Measurements from ENCODE around the gene AEBP1.

Gene AEBP1

GRCh38 chr7:44116087-44116788 is 12.1 kb downstream of the AEBP1 start:
- peaks cover 78% of the 10 kb centered on the region for H3K36me3 ChIP-seq (ENCODE audit: insufficient read depth, low read length)
- H3K27me3 ChIP-seq (ENCODE audit: insufficient read depth, low read length): no peaks in the 10 kb centered on the region
- 0 out of 2 replicates have a peak, but pooled peaks cover 6% of the 10 kb centered on the region for H3K4me1 ChIP-seq (ENCODE audit: insufficient read depth, low read length)
- no peak overlapping the region for H3K4me3 ChIP-seq (ENCODE audit: low read length)
- no peaks in the 10 kb centered on the region for H3K9me3 ChIP-seq (ENCODE audit: insufficient read depth, low read depth, low read length)
- 92% methylated on average over 17 of the region's 17 CpGs for WGBS
- no peak overlapping the region for H3K9ac ChIP-seq (ENCODE audit: low read depth, low read length)
- no peak overlapping the region for H3K27ac ChIP-seq (ENCODE audit: low read depth, low read length)

- Histone ChIP-seq H3K27ac (ENCODE audit: low read depth, low read length) (no peak overlapping the region), H3K36me3 (ENCODE audit: insufficient read depth, low read length) (peaks cover 84% of the 10 kb centered on the region)
- 95% methylated on average over 25 of the region's 25 CpGs for WGBS
Measured at GRCh38 chr7:44116789-44117666, 12.9 kb downstream of the AEBP1 start.

GRCh38 chr7:44117801-44118429 is 13.8 kb downstream of the AEBP1 start:
- Histone ChIP-seq H3K9ac (ENCODE audit: low read depth, low read length) (no peak overlapping the region), H3K27me3 (ENCODE audit: insufficient read depth, low read length) (no peaks in the 10 kb centered on the region), H3K36me3 (ENCODE audit: insufficient read depth, low read length) (peaks cover 83% of the 10 kb centered on the region), H3K27ac (ENCODE audit: low read depth, low read length) (no peak overlapping the region), H3K4me1 (ENCODE audit: insufficient read depth, low read length) (peaks cover 7% of the 10 kb centered on the region; the same call in 1 of the 2 replicates), H3K4me3 (ENCODE audit: low read length) (no peak overlapping the region), H3K9me3 (ENCODE audit: insufficient read depth, low read depth, low read length) (no peaks in the 10 kb centered on the region)
- WGBS: 95% methylated on average over 12 of the region's 13 CpGs

More at GRCh38 chr7:44116789-44117666, 12.9 kb downstream of the AEBP1 start:
- Histone ChIP-seq H3K4me3 (ENCODE audit: low read length) (no peak overlapping the region), H3K27me3 (ENCODE audit: insufficient read depth, low read length) (no peaks in the 10 kb centered on the region), H3K9ac (ENCODE audit: low read depth, low read length) (no peak overlapping the region), H3K4me1 (ENCODE audit: insufficient read depth, low read length) (peaks cover 6% of the 10 kb centered on the region; the same call in 1 of the 2 replicates), H3K9me3 (ENCODE audit: insufficient read depth, low read depth, low read length) (no peaks in the 10 kb centered on the region)

- Histone ChIP-seq H3K27ac (ENCODE audit: low read depth, low read length) (no peak overlapping the region), H3K27me3 (ENCODE audit: insufficient read depth, low read length) (peaks cover 11% of the 10 kb centered on the region), H3K9me3 (ENCODE audit: insufficient read depth, low read depth, low read length) (no peaks in the 10 kb centered on the region), H3K36me3 (ENCODE audit: insufficient read depth, low read length) (peaks cover 67% of the 10 kb centered on the region), H3K9ac (ENCODE audit: low read depth, low read length) (no peak overlapping the region), H3K4me3 (ENCODE audit: low read length) (no peak overlapping the region), H3K4me1 (ENCODE audit: insufficient read depth, low read length) (peaks cover 6% of the 10 kb centered on the region; the same call in 1 of the 2 replicates)
- WGBS: 95% methylated on average over 8 of the region's 8 CpGs
Measured at GRCh38 chr7:44119829-44120380, 15.8 kb downstream of the AEBP1 start.

GRCh38 chr7:44120395-44120794 is 16.2 kb downstream of the AEBP1 start:
- Histone ChIP-seq H3K36me3 (ENCODE audit: insufficient read depth, low read length) (peaks cover 62% of the 10 kb centered on the region), H3K4me3 (ENCODE audit: low read length) (no peak overlapping the region)

GRCh38 chr7:44121761-44122420 is 17.7 kb downstream of the AEBP1 start:
- Histone ChIP-seq H3K4me1 (ENCODE audit: insufficient read depth, low read length) (peaks cover 6% of the 10 kb centered on the region; the same call in 1 of the 2 replicates), H3K9ac (ENCODE audit: low read depth, low read length) (no peak overlapping the region; the same call in 1 of the 2 replicates), H3K9me3 (ENCODE audit: insufficient read depth, low read depth, low read length) (peaks cover 2% of the 10 kb centered on the region; the same call in 1 of the 2 replicates), H3K36me3 (ENCODE audit: insufficient read depth, low read length) (peaks cover 47% of the 10 kb centered on the region), H3K27me3 (ENCODE audit: insufficient read depth, low read length) (peaks cover 19% of the 10 kb centered on the region), H3K4me3 (ENCODE audit: low read length) (peak overlapping the region; percentile 90; the same call in 1 of the 2 replicates), H3K27ac (ENCODE audit: low read depth, low read length) (no peak overlapping the region)
- WGBS: 95% methylated on average over 12 of the region's 12 CpGs

More at GRCh38 chr7:44120395-44120794, 16.2 kb downstream of the AEBP1 start:
- Histone ChIP-seq H3K9me3 (ENCODE audit: insufficient read depth, low read depth, low read length) (no peaks in the 10 kb centered on the region), H3K4me1 (ENCODE audit: insufficient read depth, low read length) (peaks cover 6% of the 10 kb centered on the region; the same call in 1 of the 2 replicates), H3K27me3 (ENCODE audit: insufficient read depth, low read length) (peaks cover 16% of the 10 kb centered on the region), H3K9ac (ENCODE audit: low read depth, low read length) (no peak overlapping the region), H3K27ac (ENCODE audit: low read depth, low read length) (no peak overlapping the region)
- 98% methylated on average over 6 of the region's 6 CpGs for WGBS

- H3K36me3 ChIP-seq (ENCODE audit: insufficient read depth, low read length): peaks cover 41% of the 10 kb centered on the region
- WGBS: 42% methylated on average over 1 of the region's 1 CpG
- peaks cover 19% of the 10 kb centered on the region for H3K27me3 ChIP-seq (ENCODE audit: insufficient read depth, low read length)
- H3K27ac ChIP-seq (ENCODE audit: low read depth, low read length): no peak overlapping the region
- H3K9me3 ChIP-seq (ENCODE audit: insufficient read depth, low read depth, low read length): peaks cover 7% of the 10 kb centered on the region; the same call in 1 of the 2 replicates
- H3K4me3 ChIP-seq (ENCODE audit: low read length): peak overlapping the region; percentile 90
- peaks cover 6% of the 10 kb centered on the region; the same call in 1 of the 2 replicates for H3K4me1 ChIP-seq (ENCODE audit: insufficient read depth, low read length)
- peak overlapping the region; percentile 89 for H3K9ac ChIP-seq (ENCODE audit: low read depth, low read length)
Measured at GRCh38 chr7:44122529-44122928, 18.4 kb downstream of the AEBP1 start.

GRCh38 chr7:44123190-44124003 is 19.3 kb downstream of the AEBP1 start, which contains the start of gene POLD2:
Gene POLD2 (minus strand): TSS chr7:44123548. CDS start chr7:44122053, 1,495 bp downstream.
- peak within 1 kb of the TSS; percentile 74; the same call in 1 of the 2 replicates for H3K27ac ChIP-seq (ENCODE audit: low read depth, low read length)
- WGBS: under 1% methylated on average over 86 of the region's 86 CpGs
- H3K4me1 ChIP-seq (ENCODE audit: insufficient read depth, low read length): peaks cover 6% of the 10 kb centered on the region; the same call in 1 of the 2 replicates
- H3K9ac ChIP-seq (ENCODE audit: low read depth, low read length): peak within 1 kb of the TSS; percentile 89
- H3K36me3 ChIP-seq (ENCODE audit: insufficient read depth, low read length): peaks cover 35% of the 10 kb centered on the region
- H3K4me3 ChIP-seq (ENCODE audit: low read length): peak within 1 kb of the TSS; percentile 90
- peaks cover 7% of the 10 kb centered on the region; the same call in 1 of the 2 replicates for H3K9me3 ChIP-seq (ENCODE audit: insufficient read depth, low read depth, low read length)
- peaks cover 19% of the 10 kb centered on the region for H3K27me3 ChIP-seq (ENCODE audit: insufficient read depth, low read length)

GRCh38 chr7:44124822-44125202 is 20.7 kb downstream of the AEBP1 start:
- peaks cover 23% of the 10 kb centered on the region for H3K36me3 ChIP-seq (ENCODE audit: insufficient read depth, low read length)
- H3K27me3 ChIP-seq (ENCODE audit: insufficient read depth, low read length): peaks cover 19% of the 10 kb centered on the region
- H3K27ac ChIP-seq (ENCODE audit: low read depth, low read length): no peak overlapping the region
- no peak overlapping the region for H3K4me3 ChIP-seq (ENCODE audit: low read length)
- H3K9me3 ChIP-seq (ENCODE audit: insufficient read depth, low read depth, low read length): peaks cover 7% of the 10 kb centered on the region; the same call in 1 of the 2 replicates
- WGBS: 90% methylated on average over 6 of the region's 6 CpGs
- no peak overlapping the region for H3K9ac ChIP-seq (ENCODE audit: low read depth, low read length)
- peaks cover 6% of the 10 kb centered on the region; the same call in 1 of the 2 replicates for H3K4me1 ChIP-seq (ENCODE audit: insufficient read depth, low read length)
